GM04504 (cell line): ENCODE results near the gene TIMM22.
"Not testable (repeated sequence)": the region's sequence is repeated elsewhere in the genome, so short reads cannot be mapped to it uniquely, and the experiment has no call there.

Source experiments
- DNase-seq: peaks from one replicate; pipeline ENCODE4 v3.0.0-alpha.2; 2012; ENCODE audit warnings: low read depth

TIMM22 gene

GRCh38 chr17:1039511-1040215, 42.7 kb downstream of the TIMM22 start:
- DNase-seq = no peak

GRCh38 chr17:1040216-1040600, 43.3 kb downstream of the TIMM22 start:
- no peak for DNase-seq

- DNase-seq = no peak
Measured at GRCh38 chr17:1041746-1042145, 44.8 kb downstream of the TIMM22 start.

GRCh38 chr17:1042486-1042885, 45.6 kb downstream of the TIMM22 start:
- DNase-seq = no peak

- no peak for DNase-seq
Measured at GRCh38 chr17:1043601-1044251, 46.8 kb downstream of the TIMM22 start.

- not testable (repeated sequence) for DNase-seq
Measured at GRCh38 chr17:1044387-1045009, 47.6 kb downstream of the TIMM22 start.

GRCh38 chr17:1045456-1045855, 48.5 kb downstream of the TIMM22 start:
- DNase-seq = no peak

GRCh38 chr17:1047177-1047878, 50.4 kb downstream of the TIMM22 start:
- DNase-seq = no peak

GRCh38 chr17:1047879-1048470, 51.0 kb downstream of the TIMM22 start:
- no peak for DNase-seq

GRCh38 chr17:1048516-1049115, 51.7 kb downstream of the TIMM22 start:
- not testable (repeated sequence) for DNase-seq

- DNase-seq = no peak
Measured at GRCh38 chr17:1049446-1050225, 52.7 kb downstream of the TIMM22 start.

- DNase-seq = no peak
Measured at GRCh38 chr17:1050246-1050995, 53.5 kb downstream of the TIMM22 start.

GRCh38 chr17:1050996-1051925, 54.3 kb downstream of the TIMM22 start:
- DNase-seq = no peak
